Measurements from ENCODE around the gene TFAP2A.

- TF ChIP-seq CTCF (conservative IDR thresholded peaks at IDR 0.05; ENCODE audit: low read length) (no peak), EZH2phosphoT487 (IDR thresholded peaks at IDR 0.05; ENCODE audit: borderline replicate concordance) (no peak)
These were observed 41.1 kb downstream of the TFAP2A start for GRCh38 chr6:10373642-10374359.

Measured in Loucy (cell line).